PC-3 (cell line): ENCODE data around the gene ATG7.

Source experiments
- CTCF ChIP-seq: fragments of 300-600 bp; sonication (generic); conservative IDR thresholded peaks from 2 replicates; pipeline ENCODE4 v1.5.1; 2017; ENCODE audit warnings: antibody characterized with exemption, low read depth, mild to moderate bottlenecking, low read length
- EZH2 ChIP-seq: fragments of 300-600 bp; sonication (generic); IDR thresholded peaks from one replicate; pipeline ENCODE4 v1.6.1; 2017; ENCODE audit warnings: antibody characterized with exemption, mild to moderate bottlenecking, low read length; ENCODE audit not compliant: unreplicated experiment

- TF ChIP-seq EZH2 (no peak), CTCF (no peak)
These were observed 117.4 kb downstream of the ATG7 start for GRCh38 chr3:11389386-11390268.
